VCaP (cell line): Measurements from ENCODE around the gene C19orf44.
"Not testable (repeated sequence)": the region's sequence is repeated elsewhere in the genome, so short reads cannot be mapped to it uniquely, and the experiment has no call there.

Experiments used
- H3K27ac ChIP-seq: fragments of 450-650 bp; 2 replicates; pipeline ENCODE4 v1.5.1; 2017
- TF ChIP-seq, protein P1 (sequence below): fragments of 450-650 bp; conservative IDR thresholded peaks from 2 replicates; pipeline ENCODE4 v1.5.1; 2017; ENCODE audit warnings: mild to moderate bottlenecking, moderate library complexity

C19orf44 gene

DNA sequence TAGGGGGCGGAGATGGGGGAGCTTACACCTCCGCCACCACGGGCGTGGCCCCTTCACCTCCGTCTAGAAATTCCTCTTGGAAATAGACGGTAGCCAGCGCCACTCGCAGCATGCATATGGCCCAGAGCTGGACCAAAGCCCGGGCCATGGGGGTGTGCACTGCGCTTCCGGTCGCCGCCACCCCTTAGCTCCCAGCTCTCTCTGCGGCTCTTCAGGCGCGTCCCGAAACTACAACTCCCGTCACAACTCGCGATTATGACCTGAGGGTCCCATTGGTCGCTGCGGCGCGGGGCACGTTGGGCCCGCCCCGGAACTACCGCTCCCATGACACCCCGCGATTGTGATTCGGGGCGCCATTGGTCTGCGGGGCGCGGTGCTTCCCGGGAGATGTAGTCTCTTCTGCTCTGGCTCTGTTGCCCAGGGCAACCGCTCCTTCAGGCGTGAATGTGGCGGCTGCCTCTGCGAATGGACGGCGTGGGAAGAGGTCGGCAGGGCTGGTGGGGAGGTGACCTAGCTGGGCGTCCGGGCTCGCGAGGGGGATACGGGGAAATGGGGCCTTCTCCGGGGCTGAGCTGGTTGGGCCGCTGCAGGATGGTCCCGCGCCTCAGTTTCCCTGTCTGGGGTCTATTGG, at the start of gene C19orf44, which contains the start of gene CALR3:
Gene C19orf44 (plus strand): TSS at position 413 of the 631 bp plus-strand sequence. CDS start 4,399 bp downstream, outside the sequence.
Gene CALR3 (minus strand): TSS at position 186 of the 631 bp plus-strand sequence. CDS start 38 bp downstream, at position 148.
- TF ChIP-seq, protein P1, sequence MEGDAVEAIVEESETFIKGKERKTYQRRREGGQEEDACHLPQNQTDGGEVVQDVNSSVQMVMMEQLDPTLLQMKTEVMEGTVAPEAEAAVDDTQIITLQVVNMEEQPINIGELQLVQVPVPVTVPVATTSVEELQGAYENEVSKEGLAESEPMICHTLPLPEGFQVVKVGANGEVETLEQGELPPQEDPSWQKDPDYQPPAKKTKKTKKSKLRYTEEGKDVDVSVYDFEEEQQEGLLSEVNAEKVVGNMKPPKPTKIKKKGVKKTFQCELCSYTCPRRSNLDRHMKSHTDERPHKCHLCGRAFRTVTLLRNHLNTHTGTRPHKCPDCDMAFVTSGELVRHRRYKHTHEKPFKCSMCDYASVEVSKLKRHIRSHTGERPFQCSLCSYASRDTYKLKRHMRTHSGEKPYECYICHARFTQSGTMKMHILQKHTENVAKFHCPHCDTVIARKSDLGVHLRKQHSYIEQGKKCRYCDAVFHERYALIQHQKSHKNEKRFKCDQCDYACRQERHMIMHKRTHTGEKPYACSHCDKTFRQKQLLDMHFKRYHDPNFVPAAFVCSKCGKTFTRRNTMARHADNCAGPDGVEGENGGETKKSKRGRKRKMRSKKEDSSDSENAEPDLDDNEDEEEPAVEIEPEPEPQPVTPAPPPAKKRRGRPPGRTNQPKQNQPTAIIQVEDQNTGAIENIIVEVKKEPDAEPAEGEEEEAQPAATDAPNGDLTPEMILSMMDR, result no peak; the same call in 1 of the 2 replicates
- H3K27ac ChIP-seq, result peak within 1 kb of the TSS; percentile 83

DNA sequence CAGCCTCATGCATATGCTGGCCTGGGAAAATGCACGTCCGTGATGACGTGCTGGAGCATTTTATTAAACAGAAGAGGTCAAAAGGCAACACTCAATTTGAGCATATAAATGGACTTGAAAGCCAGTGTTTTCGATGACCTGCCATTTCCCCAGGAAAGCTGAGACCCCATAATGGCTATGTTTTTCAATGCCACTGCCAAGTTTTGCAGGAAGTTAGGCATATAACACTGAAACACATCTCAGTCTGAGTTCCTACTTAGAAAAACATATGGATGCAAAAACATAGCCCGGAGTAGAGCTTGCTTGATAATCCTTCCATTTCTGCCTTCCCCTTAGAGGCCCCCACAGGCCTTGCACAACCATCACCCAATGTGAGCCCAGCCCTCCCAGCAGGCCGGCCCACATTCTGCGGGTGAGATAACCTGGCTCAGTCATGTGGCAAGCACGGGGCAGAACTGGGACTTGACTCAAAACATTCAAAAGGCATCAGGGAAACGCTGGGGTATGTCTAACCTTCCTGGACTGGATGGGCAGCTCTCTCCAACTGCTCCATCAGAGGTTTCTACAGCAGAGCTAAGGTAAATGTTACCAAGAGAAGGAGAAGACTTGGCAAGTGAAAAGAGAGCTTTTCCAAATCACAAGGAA, 49.3 kb upstream of the C19orf44 start:
- TF ChIP-seq, protein P1, result no peak
- H3K27ac ChIP-seq, result no peak overlapping the region

DNA sequence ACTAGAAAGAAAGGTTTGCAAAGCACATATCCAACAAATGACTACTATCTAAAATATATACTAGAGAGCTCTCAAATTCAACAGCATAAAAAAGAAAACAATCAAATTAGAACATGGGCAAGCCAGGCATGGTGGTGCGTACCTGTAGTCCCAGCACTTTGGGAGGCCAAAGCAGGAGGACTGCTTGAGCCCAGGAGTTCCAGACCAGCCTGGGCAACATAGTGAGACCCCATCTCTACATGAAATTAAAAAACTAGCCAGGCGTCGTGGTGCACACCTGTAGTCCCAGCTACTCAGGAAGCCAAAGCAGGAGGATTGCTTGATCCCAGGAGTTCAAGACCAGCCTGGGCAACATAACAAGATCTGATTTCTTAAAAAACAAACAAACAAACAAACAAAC, 47.3 kb upstream of the C19orf44 start:
- H3K27ac ChIP-seq, result not testable (repeated sequence)

DNA sequence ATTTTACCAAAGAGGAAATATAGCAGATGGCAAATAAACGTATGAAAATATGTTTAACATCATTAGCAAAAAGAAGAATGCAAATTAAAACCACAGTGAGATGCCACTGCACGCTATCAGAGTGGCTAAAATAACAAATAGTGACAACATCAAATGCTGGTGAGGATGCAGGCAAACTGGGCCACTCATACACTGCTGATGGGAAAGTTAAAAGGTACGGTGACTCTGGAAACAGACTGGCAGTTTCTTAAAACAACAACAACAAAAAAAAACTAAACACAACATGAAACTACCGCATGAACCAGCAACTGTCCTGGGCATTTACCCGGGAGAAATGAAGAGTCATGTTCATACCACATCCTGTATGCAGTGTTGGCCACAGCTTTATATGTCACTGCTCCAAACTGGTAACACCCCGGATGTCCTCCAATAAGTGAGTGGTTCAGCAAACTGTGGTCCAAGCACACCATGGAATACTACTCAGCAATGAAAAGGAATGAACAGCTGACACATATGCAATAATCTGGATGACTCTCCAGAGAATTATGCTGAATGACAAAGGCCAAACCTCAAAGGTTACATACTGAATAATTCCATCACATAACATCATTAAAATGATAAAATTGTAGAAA, 46.7 kb upstream of the C19orf44 start:
- H3K27ac ChIP-seq, result no peak overlapping the region
- TF ChIP-seq, protein P1, result no peak

DNA sequence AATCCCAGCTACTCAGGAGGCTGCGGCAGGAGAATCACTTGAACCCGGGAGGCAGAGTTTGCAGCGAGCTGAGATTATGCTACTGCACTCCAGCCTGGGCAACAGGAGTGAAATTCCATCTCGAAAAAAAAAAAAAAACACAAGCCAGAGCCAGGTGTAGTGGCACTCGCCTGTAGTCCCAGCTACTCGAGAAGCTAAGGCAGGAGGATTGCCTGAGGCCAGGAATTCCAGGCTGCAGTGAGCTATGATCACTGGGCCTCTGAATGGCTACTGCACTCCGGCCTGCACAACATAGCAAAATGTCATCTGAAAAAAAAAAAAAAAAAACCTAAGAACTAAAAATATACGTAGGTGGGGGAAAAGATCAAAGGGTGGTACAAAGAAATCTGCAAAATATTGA, 43.9 kb upstream of the C19orf44 start:
- TF ChIP-seq, protein P1, result no peak
- H3K27ac ChIP-seq, result no peak overlapping the region

DNA sequence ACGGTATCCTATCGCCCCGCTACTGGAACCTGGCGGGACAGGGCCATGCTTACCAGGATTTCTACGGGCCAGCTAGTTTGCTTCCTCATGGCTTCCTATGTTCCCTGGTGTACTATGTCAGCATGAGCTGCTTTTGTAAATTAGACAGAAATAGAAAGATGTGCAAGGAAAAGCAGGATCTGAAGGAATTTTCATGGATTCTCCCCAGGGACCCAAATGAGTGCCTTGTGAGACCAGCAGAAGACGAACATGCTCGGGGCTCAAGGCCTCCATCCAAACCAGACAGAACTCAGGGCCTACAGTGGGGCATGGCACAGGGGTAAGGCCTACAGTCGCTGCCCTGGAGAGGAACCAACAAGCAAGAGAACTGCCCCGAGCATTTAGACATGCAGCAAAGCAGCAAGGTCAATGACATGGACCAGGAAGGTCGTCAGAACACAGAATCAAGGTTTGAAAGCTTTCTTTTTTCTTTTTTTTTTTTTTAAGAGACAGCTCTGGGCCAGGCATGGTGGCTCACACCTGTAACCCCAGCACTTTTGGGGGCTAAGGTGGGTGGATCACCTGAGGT, 41.8 kb upstream of the C19orf44 start:
- peak overlapping the region; percentile 19 for H3K27ac ChIP-seq
- TF ChIP-seq, protein P1, result no peak

DNA sequence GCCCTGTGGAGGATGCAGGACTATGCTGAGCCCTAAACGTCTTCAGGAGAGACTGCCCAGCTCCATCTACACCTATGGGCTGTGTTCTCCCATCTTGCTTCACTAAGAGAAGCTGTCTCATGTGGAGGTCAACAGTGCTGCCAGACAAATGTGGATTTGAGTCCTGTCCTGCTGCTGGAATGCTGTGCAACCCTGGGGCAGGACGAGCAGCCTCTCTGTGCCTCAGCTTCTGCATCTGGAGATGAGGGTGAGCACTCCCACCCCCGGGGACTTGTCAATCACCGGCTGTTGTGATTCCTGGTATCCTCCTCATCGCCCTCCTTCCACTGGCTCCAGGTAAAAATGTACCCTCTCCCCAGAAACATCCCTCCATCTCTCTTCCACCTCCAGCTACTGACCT, 40.7 kb upstream of the C19orf44 start:
- no peak overlapping the region for H3K27ac ChIP-seq

More for the DNA sequence above, 40.7 kb upstream of the C19orf44 start:
- TF ChIP-seq, protein P1, result no peak
